GM19397 (cell line): ENCODE measurements around the gene PBX2.
"Not testable (repeated sequence)": the region's sequence is repeated elsewhere in the genome, so short reads cannot be mapped to it uniquely, and the experiment has no call there.

Experiments
- ATAC-seq: cut with Tn5 transposase; IDR thresholded peaks from one replicate; pipeline ENCODE4 v1.9.1; 2021; ENCODE audit warnings: mild to moderate bottlenecking, moderate library complexity; ENCODE audit not compliant: unreplicated experiment

The PBX2 gene, protein sequence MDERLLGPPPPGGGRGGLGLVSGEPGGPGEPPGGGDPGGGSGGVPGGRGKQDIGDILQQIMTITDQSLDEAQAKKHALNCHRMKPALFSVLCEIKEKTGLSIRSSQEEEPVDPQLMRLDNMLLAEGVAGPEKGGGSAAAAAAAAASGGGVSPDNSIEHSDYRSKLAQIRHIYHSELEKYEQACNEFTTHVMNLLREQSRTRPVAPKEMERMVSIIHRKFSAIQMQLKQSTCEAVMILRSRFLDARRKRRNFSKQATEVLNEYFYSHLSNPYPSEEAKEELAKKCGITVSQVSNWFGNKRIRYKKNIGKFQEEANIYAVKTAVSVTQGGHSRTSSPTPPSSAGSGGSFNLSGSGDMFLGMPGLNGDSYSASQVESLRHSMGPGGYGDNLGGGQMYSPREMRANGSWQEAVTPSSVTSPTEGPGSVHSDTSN

DNA sequence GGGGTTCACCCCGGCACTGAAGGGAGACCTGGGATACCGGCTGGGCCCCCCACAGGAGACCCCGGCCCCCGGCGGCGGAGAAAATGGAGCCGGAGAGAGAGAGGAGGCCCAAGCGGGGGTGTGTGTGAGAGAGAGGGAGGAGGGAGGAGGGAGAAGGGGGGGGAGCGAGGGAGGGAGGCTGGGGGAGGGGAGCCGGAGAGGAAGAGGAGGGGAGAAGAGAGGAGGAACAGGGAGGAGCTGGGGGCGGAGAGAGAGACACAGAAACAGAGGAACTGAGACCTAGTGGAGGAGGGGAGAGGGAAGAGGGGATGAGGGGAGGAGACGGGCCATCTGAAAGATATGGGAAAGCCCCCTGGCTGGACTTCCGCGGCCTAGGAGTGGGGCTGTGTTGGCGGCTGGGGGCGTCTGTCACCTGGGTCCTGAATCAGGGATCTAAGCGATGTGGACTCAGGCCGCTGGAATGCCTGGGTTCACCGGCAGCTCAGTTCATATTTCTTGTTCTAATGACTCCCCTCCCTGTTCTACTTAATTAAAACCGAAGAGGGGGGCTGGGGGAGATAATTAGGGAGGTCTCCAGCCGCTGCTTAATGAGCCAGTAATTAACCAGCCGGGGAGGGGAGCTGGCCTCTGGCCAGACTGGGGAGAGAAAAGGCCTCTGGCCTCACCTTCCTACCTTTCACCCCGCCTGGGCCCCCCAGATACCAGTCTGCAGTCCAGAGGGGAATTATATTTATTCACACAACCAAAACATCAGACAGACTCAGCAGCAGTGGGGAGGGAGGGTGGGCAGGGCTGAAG, at the start of gene PBX2:
Gene PBX2 (minus strand): TSS at position 149 of the 798 bp plus-strand sequence. CDS start 287 bp downstream, outside the sequence.
- ATAC-seq, result peak; percentile 55

- ATAC-seq, result no peak
Measured at GRCh38 chr6:32239462-32239861, 49.5 kb upstream of the PBX2 start.

DNA sequence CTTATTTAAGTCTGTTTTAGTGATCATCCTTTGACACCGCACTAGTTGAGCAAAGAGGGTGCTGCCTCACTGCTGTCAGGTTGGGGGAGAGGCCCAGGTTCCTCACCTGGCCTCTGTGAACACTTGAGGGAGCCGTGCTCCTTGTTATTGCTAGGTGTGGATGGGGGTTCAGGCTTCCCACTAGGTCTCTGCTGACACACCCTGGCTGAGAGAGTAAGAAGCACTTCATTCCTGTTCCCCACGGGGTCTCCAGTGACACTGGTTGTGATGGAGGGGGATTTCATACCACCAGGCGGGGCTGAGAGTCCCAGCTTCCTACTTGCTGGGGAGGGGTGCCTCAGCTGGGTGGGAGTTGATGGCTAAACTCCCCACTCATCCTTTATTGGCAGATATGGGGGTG, 44.9 kb upstream of the PBX2 start:
- ATAC-seq, result no peak

GRCh38 chr6:32226434-32226833, 36.4 kb upstream of the PBX2 start:
- no peak for ATAC-seq

DNA sequence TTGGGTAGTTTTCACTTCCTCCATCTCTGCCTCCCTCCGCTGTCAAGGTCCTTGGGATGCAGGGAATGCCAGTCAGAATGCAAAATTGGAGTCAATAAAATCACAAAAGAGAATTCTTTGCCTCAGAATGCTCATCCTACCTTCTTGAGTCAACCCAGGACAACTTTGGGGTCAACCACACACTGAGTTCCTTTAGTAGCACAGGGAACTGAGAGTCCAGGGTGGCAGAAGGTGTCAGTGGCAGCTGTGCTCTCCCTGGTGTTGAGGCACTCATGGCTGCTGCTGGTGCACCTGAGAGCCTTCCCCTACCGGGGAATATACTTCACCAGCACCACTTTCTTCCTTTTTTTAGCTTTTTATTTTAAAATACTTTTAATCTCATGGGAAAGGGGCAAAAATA, 34.7 kb upstream of the PBX2 start:
- no peak for ATAC-seq

- no peak for ATAC-seq
Measured at GRCh38 chr6:32223258-32224235, 33.5 kb upstream of the PBX2 start, which contains the start of gene NOTCH4. TSS of gene NOTCH4 (minus strand) at chr6:32224067. CDS start at chr6:32223928, 139 bp downstream.

- no peak for ATAC-seq
Measured at GRCh38 chr6:32222333-32223230, 32.6 kb upstream of the PBX2 start.

DNA sequence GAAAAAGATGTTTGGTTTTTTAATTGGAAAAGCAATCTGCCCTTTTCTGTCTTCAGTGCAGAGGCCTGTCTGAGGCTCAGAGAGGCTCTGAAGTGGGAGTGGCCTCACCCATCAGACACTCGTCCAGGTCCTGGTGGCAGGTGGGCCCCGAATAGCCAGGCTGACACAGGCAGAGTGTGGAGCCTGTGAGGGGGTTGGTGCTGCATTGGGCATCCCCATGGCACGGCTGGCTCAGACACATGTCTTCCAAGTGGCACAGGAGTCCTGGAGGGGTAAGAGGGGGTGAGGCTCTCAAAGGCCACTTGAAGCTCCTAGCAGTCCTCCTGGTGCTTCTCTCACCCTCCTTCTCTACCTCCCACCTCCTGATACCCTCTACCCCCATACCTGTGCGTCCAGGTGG, 30.0 kb upstream of the PBX2 start:
- no peak for ATAC-seq

DNA sequence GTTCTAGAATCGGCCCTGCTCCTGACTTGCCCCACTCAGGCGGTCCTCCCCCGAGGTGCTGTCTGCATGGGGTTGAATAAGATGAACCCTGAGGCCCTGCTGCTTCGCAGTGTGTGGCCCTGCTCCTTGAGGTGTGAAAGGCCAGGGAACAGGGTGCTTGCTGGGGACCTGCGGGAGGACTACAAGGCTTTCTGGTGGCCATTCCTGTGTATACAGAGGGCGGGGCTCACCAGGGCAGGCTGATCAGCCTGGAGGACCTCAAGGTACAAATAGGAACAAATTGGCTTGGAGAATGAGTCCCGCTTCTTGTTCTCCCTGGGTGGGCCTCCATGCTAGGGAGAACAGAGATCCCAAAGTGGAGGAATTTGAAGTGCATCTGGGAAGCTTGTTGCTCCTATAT, 28.2 kb upstream of the PBX2 start:
- no peak for ATAC-seq

DNA sequence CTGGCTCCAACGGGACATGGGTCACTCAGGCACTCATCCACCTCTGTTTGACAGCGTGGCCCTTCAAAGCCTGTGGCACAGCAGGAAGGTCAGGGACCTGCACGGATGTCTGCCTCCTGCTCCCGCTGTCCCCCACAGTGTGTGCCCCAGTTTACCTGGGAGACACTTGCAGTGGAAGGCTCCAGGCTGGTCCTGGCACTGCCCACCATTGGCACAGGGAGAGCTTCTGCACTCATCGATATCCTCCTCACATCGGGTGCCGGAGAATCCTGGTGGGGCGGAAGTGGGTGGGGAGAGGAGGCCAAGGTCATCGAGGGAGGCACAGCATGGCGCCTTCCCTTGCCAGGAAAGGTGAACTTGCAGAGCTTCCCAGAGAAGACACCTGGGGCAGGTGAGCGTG, 27.0 kb upstream of the PBX2 start:
- ATAC-seq, result no peak

- ATAC-seq, result no peak
Measured at GRCh38 chr6:32216285-32216684, 26.3 kb upstream of the PBX2 start.

DNA sequence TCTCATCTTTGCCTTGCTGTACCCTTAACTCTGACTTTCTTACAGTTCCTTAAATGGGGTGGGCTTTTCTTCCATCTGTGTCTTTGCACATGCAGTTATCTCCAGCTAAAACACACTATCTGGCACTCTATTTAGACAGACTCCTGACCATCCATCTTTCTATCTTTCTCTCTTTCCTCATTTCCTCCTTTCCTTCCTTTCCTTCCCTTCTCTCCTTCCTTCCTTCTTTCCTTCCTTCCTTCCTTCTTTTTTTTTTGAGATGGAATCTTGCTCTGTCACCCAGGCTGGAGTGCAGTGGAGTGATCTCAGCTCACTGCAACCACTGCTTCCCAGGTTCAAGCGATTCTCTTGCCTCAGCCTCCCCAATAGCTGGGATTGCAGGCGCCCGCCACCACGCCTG, 25.6 kb upstream of the PBX2 start:
- ATAC-seq, result no peak

GRCh38 chr6:32214126-32214525, 24.1 kb upstream of the PBX2 start:
- ATAC-seq, result no peak

DNA sequence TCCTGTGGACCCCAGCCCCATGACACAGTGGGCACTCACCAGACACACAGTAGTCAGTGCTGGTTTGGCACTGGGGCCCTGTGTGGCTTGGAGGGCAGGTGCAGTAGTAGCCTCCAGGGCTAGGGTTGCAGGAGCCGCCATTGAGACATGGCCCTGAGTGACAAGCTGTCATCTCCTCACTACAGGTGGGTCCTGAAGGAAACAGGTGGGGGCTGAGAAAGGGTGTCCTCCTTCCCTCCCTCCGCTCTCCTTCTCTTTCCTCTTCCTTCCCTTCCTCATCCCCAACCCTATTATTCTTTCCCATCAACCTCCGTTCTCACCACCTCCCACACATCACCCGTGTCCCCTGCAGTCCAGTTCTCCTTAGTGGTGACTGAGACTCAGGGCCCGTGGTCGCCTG, 23.6 kb upstream of the PBX2 start:
- ATAC-seq, result no peak

DNA sequence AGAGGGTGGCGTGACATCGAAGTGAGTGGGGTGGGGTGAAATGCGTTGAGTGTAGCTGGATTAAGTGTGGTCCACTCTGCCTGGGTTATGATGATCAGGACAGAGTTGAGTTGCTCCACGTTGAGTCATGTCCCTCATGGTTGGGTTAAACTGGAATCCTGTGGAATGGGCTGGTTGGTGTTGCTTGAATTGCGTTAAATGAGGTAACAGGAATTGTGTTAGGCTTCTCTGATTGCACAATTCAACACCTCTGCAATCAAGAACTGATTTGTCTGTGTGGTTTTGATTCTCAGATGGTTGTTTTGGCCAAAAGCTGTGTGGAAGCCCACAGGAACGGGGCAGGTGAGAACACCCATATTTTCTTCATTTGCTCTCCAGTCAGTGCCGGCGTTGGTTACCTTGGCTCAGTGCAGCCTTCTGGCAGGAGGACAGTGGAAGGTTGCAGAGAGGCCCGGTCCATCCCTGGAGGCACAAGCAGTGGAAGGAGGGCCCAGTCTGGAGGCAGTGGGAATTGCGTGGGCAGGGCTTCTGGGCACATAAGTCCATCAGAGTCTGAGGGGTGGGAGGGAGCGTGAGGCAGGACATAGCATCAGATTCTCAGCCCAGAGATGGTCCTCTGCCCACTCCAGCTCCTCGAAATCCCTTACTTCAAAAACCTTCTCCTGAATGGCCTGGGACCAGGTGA, 22.2 kb upstream of the PBX2 start:
- ATAC-seq, result no peak

- ATAC-seq, result not testable (repeated sequence)
Measured at GRCh38 chr6:32211432-32211831, 21.4 kb upstream of the PBX2 start.

DNA sequence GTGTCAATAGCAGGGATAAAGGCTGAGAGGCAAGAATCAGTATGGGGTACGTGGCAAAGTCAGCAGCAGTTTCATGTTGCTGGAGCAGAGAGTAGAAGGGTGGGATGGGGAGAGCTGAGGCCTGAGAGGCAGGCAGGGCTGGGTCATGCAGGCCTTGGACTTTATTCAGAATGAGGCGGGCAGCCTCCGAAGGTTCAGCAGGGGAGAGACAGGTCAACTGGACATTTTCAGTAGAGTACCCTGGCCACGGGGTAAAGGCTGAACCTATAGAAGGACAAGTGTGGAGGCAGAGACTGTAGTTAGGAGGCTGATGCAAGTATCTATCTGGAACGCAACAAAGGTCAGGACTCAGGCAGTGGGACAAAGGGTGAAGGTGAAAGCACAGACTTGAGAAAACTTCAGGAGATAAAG, 20.2 kb upstream of the PBX2 start:
- ATAC-seq, result no peak

DNA sequence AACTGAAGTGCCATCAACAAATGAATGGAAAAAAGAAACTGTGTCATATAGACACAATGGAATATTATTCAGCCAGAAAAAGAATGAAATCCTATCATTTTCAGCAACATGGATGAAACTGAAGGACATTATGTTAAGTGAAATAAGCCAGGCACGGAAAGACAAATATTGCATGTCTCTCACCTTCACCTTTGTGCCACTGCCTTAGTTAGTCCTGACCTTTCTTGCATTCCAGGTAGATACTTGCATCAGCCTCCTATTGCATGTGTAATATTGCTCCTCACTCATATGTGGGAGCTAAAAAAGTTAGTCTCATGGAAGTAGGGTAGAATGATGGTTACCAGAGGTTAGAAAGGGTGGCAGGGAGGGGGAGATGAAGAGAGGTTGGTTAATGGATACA, 19.0 kb upstream of the PBX2 start:
- no peak for ATAC-seq

GRCh38 chr6:32204268-32204715, 14.3 kb upstream of the PBX2 start:
- no peak for ATAC-seq
